Activated naive CD8-positive, alpha-beta T cell treated with anti-CD3 and anti-CD28 coated beads, Interleukin-2, amount 50 U/mL, for 24 hours (primary cell): ENCODE measurements around the gene RNU6-1.

Experiments
- ATAC-seq: fragments of 150-1000 bp; cut with Tn5 transposase; one replicate; pipeline ENCODE4 v1.10.0; 2021
- DNase-seq: peaks from one replicate; pipeline ENCODE4 v3.0.0; 2021
- H3K27ac Mint-ChIP-seq: one replicate; pipeline ENCODE4 v1.8.0; 2021; ENCODE audit warnings: mild to moderate bottlenecking, mixed read lengths
- H3K27me3 Mint-ChIP-seq: one replicate; pipeline ENCODE4 v1.8.0; 2021; ENCODE audit warnings: mixed read lengths
- H3K36me3 Mint-ChIP-seq: one replicate; pipeline ENCODE4 v1.8.0; 2021; ENCODE audit warnings: low read depth, mixed read lengths
- H3K4me1 Mint-ChIP-seq: one replicate; pipeline ENCODE4 v1.8.0; 2021; ENCODE audit warnings: mixed read lengths
- H3K4me3 Mint-ChIP-seq: one replicate; pipeline ENCODE4 v1.8.0; 2021; ENCODE audit warnings: mild to moderate bottlenecking, moderate library complexity, mixed read lengths
- H3K9me3 Mint-ChIP-seq: one replicate; pipeline ENCODE4 v1.8.0; 2021; ENCODE audit warnings: mixed read lengths

Gene RNU6-1

GRCh38 chr15:67832897-67833709 is 6.7 kb downstream of the RNU6-1 start:
- H3K9me3 Mint-ChIP-seq, result no peaks in the 10 kb centered on the region
- DNase-seq, result no peak
- H3K4me1 Mint-ChIP-seq, result peaks cover 41% of the 10 kb centered on the region
- H3K27me3 Mint-ChIP-seq, result peaks cover 72% of the 10 kb centered on the region
- peak overlapping the region; percentile 3 for H3K4me3 Mint-ChIP-seq
- no peaks in the 10 kb centered on the region for H3K36me3 Mint-ChIP-seq
- no peak overlapping the region for H3K27ac Mint-ChIP-seq
- no peak for ATAC-seq

DNA sequence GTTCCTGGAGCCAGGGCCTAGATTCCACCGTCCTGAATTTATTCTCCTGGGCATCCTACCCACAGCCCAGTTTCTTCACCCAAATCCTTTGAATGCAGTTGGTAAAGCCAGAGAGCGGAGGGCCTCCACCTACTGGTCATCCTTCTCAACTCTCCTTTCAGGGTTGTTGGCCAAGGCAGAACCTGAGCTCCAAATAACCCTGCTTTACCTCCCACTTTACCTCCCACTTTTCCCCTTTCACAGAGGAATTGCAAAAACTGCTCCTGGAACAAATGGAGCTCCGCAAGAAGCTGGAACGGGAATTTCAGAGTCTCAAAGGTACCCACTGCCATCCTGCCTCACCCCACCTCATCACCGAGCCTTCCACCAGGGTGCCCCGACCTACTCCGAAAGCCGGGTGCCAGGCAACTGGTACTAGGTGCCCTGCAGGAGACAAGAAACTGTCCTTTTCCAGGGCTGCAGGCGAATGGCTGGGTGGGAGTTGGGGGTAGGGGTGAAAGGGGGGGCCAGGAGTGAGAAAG is 7.8 kb downstream of the RNU6-1 start:
- ATAC-seq (no peak), DNase-seq (no peak)
- Mint-ChIP-seq H3K4me3 (no peak overlapping the region), H3K9me3 (no peaks in the 10 kb centered on the region), H3K4me1 (peaks cover 41% of the 10 kb centered on the region), H3K27ac (no peak overlapping the region), H3K27me3 (peaks cover 70% of the 10 kb centered on the region), H3K36me3 (no peaks in the 10 kb centered on the region)

DNA sequence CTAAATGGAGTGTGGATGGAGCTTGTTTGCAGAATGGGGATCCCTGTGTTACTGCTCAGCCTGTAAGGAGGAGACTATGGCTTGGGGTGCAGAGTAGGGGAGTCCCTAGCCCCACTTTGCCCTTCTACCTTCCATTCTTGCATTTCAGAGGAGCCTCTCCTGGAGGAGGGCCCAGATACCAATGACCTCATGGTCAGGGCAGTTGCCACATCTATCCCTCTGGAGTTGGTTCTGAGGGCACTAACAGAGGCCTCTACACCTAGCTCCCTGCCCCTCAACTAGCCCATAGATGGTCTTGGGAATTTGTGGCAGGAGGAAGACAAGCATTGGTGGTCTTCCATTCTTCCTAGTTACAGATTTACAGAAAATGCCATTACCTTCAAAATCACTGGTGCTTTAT is 8.5 kb downstream of the RNU6-1 start:
- Mint-ChIP-seq H3K36me3 (no peaks in the 10 kb centered on the region), H3K27ac (no peak overlapping the region), H3K4me1 (peaks cover 40% of the 10 kb centered on the region), H3K27me3 (peaks cover 70% of the 10 kb centered on the region), H3K4me3 (no peak overlapping the region), H3K9me3 (no peaks in the 10 kb centered on the region)
- ATAC-seq, result no peak
- DNase-seq, result no peak

GRCh38 chr15:67829647-67830504 is 10.0 kb downstream of the RNU6-1 start:
- no peaks in the 10 kb centered on the region for H3K9me3 Mint-ChIP-seq
- no peak for ATAC-seq
- H3K4me3 Mint-ChIP-seq, result no peak overlapping the region

DNA sequence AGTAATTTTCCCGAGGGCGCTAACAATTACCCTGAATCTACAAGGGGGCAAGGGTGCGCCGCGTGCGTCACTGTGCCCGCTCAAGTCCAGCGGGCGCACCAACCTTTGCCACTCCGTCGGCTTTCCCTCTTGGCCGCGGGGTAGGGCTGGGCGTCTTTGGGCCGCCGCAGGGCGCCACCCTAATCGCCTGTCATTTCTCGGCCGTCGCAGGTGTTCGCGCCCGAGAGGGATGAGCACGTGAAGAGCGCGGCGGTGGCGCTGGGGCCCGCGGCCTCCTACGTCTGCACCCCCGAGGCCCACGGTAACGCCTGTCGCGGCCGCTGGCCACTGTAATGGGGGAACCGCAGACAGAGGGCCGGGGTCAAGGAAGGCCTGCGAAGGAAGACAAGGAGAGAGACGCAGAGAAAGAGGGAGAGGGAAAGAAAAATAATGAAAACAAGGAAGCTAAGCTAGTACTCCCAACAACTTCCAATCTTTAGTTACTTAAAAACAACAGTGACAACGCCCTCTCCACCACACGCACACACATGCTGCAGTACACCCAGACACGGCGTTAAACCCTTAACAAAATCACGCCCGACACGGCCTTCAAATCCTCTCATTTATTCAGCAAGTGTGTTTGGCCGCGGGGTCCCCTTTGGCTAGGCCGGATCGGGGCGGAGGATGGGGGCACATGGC is 10.7 kb downstream of the RNU6-1 start:
- ATAC-seq (no peak), DNase-seq (no peak)
- H3K4me3 Mint-ChIP-seq, result peak overlapping the region; percentile 20
- no peak overlapping the region for H3K27ac Mint-ChIP-seq
- H3K9me3 Mint-ChIP-seq, result no peaks in the 10 kb centered on the region
- H3K36me3 Mint-ChIP-seq, result no peaks in the 10 kb centered on the region
- peaks cover 42% of the 10 kb centered on the region for H3K4me1 Mint-ChIP-seq
- peaks cover 74% of the 10 kb centered on the region for H3K27me3 Mint-ChIP-seq

More at GRCh38 chr15:67829647-67830504, 10.0 kb downstream of the RNU6-1 start:
- H3K36me3 Mint-ChIP-seq, result no peaks in the 10 kb centered on the region
- no peak overlapping the region for H3K27ac Mint-ChIP-seq
- DNase-seq, result no peak
- H3K27me3 Mint-ChIP-seq, result peaks cover 69% of the 10 kb centered on the region
- peaks cover 42% of the 10 kb centered on the region for H3K4me1 Mint-ChIP-seq

GRCh38 chr15:67828278-67828968 is 11.4 kb downstream of the RNU6-1 start:
- H3K9me3 Mint-ChIP-seq, result no peaks in the 10 kb centered on the region
- H3K4me3 Mint-ChIP-seq, result no peak overlapping the region
- ATAC-seq (no peak), DNase-seq (no peak)
- H3K27ac Mint-ChIP-seq, result no peak overlapping the region
- H3K4me1 Mint-ChIP-seq, result peaks cover 43% of the 10 kb centered on the region
- no peaks in the 10 kb centered on the region for H3K36me3 Mint-ChIP-seq
- H3K27me3 Mint-ChIP-seq, result peaks cover 74% of the 10 kb centered on the region

GRCh38 chr15:67827562-67828277 is 12.1 kb downstream of the RNU6-1 start:
- Mint-ChIP-seq H3K27me3 (peaks cover 70% of the 10 kb centered on the region), H3K4me3 (no peak overlapping the region), H3K36me3 (no peaks in the 10 kb centered on the region), H3K27ac (no peak overlapping the region), H3K4me1 (peaks cover 38% of the 10 kb centered on the region), H3K9me3 (no peaks in the 10 kb centered on the region)
- ATAC-seq (no peak), DNase-seq (no peak)

DNA sequence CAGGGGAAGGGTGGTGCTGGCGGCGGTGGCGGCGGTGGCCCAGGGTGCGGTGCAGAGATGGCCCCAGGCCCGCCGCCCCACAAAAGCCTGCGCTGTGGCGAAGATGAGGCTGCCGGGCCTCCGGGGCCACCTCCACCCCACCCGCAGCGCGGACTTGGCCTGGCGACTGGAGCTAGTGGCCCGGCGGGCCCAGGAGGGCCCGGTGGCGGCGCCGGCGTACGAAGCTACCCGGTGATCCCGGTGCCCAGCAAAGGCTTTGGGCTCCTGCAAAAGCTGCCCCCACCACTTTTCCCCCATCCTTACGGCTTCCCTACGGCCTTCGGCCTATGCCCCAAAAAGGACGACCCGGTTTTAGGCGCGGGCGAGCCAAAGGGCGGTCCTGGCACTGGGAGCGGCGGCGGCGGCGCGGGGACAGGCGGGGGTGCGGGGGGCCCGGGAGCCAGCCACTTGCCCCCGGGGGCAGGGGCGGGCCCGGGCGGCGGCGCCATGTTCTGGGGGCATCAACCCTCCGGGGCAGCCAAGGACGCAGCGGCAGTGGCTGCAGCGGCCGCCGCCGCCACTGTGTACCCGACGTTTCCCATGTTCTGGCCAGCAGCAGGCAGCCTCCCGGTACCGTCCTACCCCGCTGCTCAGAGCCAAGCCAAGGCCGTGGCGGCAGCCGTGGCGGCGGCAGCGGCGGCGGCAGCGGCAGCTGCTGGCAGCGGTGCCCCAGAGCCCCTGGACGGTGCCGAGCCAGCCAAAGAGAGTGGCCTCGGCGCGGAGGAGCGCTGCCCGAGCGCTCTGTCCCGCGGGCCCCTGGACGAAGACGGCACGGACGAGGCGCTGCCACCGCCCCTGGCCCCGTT is 12.9 kb downstream of the RNU6-1 start:
- H3K9me3 Mint-ChIP-seq, result no peaks in the 10 kb centered on the region

DNA sequence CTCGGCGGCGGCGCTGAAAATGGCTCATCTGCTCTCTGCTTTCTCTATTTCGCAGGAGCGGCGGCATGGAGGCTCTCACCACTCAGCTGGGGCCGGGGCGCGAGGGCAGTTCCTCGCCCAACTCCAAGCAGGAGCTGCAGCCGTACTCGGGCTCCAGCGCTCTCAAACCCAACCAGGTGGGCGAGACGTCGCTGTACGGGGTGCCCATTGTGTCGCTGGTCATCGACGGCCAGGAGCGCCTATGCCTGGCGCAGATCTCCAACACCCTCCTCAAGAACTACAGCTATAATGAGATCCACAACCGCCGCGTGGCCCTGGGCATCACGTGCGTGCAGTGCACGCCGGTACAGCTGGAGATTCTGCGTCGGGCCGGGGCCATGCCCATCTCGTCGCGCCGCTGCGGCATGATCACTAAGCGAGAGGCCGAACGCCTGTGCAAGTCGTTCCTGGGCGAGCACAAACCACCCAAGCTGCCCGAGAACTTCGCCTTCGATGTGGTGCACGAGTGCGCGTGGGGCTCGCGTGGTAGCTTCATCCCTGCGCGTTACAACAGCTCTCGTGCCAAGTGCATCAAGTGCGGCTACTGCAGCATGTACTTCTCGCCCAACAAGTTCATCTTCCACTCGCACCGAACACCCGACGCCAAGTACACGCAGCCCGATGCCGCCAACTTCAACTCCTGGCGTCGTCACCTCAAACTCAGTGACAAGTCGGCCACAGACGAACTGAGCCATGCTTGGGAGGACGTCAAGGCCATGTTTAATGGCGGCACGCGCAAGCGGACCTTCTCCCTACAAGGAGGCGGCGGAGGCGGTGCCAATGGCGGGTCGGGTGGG is 13.7 kb downstream of the RNU6-1 start:
- no peaks in the 10 kb centered on the region for H3K9me3 Mint-ChIP-seq
- no peak for DNase-seq
- ATAC-seq, result no peak

More for the DNA sequence above, 12.9 kb downstream of the RNU6-1 start:
- ATAC-seq (no peak), DNase-seq (no peak)
- Mint-ChIP-seq H3K4me1 (peaks cover 44% of the 10 kb centered on the region), H3K36me3 (no peaks in the 10 kb centered on the region), H3K4me3 (no peak overlapping the region), H3K27me3 (peaks cover 71% of the 10 kb centered on the region), H3K27ac (no peak overlapping the region)

GRCh38 chr15:67824976-67825880 is 14.6 kb downstream of the RNU6-1 start, which contains the start of gene SKOR1:
Gene SKOR1, plus strand, starts transcription at chr15:67825509. Its CDS starts 94 bp downstream, at chr15:67825603.
- H3K4me3 Mint-ChIP-seq, result peak within 1 kb of the TSS; percentile 32
- H3K9me3 Mint-ChIP-seq, result no peaks in the 10 kb centered on the region
- ATAC-seq, result no peak
- DNase-seq, result no peak
- H3K27me3 Mint-ChIP-seq, result peaks cover 71% of the 10 kb centered on the region
- H3K27ac Mint-ChIP-seq, result peak within 1 kb of the TSS; percentile 27
- peaks cover 49% of the 10 kb centered on the region for H3K4me1 Mint-ChIP-seq
- no peaks in the 10 kb centered on the region for H3K36me3 Mint-ChIP-seq

More for the DNA sequence above, 13.7 kb downstream of the RNU6-1 start:
- Mint-ChIP-seq H3K4me1 (peaks cover 49% of the 10 kb centered on the region), H3K4me3 (peak overlapping the region; percentile 32), H3K36me3 (no peaks in the 10 kb centered on the region), H3K27me3 (peaks cover 72% of the 10 kb centered on the region), H3K27ac (peak overlapping the region; percentile 27)

GRCh38 chr15:67824197-67824968 is 15.5 kb downstream of the RNU6-1 start:
- ATAC-seq (no peak), DNase-seq (no peak)
- peak overlapping the region; percentile 80 for H3K4me3 Mint-ChIP-seq
- H3K36me3 Mint-ChIP-seq, result no peaks in the 10 kb centered on the region
- no peak overlapping the region for H3K27ac Mint-ChIP-seq
- H3K4me1 Mint-ChIP-seq, result peaks cover 47% of the 10 kb centered on the region
- peaks cover 75% of the 10 kb centered on the region for H3K27me3 Mint-ChIP-seq
- H3K9me3 Mint-ChIP-seq, result no peaks in the 10 kb centered on the region
